A549 (cell line): ENCODE results near the gene TACC2. TPM values are rescaled to one million over a fixed set of nuclear protein-coding genes. Genes with fewer than 3 reads are reported as not detected.

Experiments
- ATAC-seq, 2 experiments: fragments of 200-7000 bp in 1 of 2; fragments of >200 bp in 1 of 2; cut with Nextera tagmentation in 1 of 2; cut with Tn5 transposase in 1 of 2; 3 replicates each; pipeline versions ENCODE4 v1.8.0 to v1.9.1; 2018 to 2020; ENCODE audit warnings: mild to moderate bottlenecking in 1 of 2, moderate library complexity in 1 of 2
- CTCF ChIA-PET: fragments of 300-600 bp; sonication (Branson Sonifier 250); formaldehyde crosslinking; extraction: SDS; loops from one replicate; lab custom pipeline; 2021; ENCODE audit warnings: antibody characterized with exemption, inconsistent platforms; lab: Yijun Ruan, JAX
- POLR2A ChIA-PET: fragments of 350-600 bp; formaldehyde crosslinking; extraction: SDS; loops from one replicate; lab custom pipeline; 2021; ENCODE audit warnings: antibody characterized with exemption, inconsistent platforms; lab: Yijun Ruan, JAX
- DNase-seq, 2 experiments: peaks; one replicate each; pipeline versions ENCODE4 v3.0.0 to v3.0.0-alpha.2; 2011 to 2016; ENCODE audit warnings: low read depth in 1 of 2, low spot score in 1 of 2
- FAIRE-seq: peaks from 2 replicates; lab custom pipeline; 2011; peaks lifted over from hg19 to GRCh38; lab: Jason Lieb, UNC
- H3K27ac ChIP-seq, 2 experiments: fragments of >200 bp; sonication (Bioruptor Twin); formaldehyde crosslinking; 3 replicates each; pipeline ENCODE4 v1.5.1; 2016 to 2017
- H3K4me1 ChIP-seq: fragments of >200 bp; sonication (Bioruptor Twin); formaldehyde crosslinking; 3 replicates; pipeline ENCODE4 v1.6.1; 2016
- H3K4me2 ChIP-seq: fragments of >200 bp; sonication (Bioruptor Twin); formaldehyde crosslinking; 3 replicates; pipeline ENCODE4 v1.6.1; 2016
- H3K4me3 ChIP-seq: fragments of >200 bp; sonication (Bioruptor Twin); formaldehyde crosslinking; 3 replicates; pipeline ENCODE4 v1.5.1; 2016
- H3K9me3 ChIP-seq: fragments of >200 bp; sonication (Bioruptor Twin); formaldehyde crosslinking; 3 replicates; pipeline ENCODE4 v1.6.1; 2016
- BHLHE40 ChIP-seq: IDR thresholded peaks from 2 replicates; pipeline ENCODE4 v1.6.1; 2012; ENCODE audit warnings: low read depth, low read length, inconsistent platforms
- CBX8 ChIP-seq: fragments of 200-600 bp; sonication (generic); IDR thresholded peaks from 2 replicates; pipeline ENCODE4 v1.6.1; 2016
- CEBPB ChIP-seq, 2 experiments: fragments of >200 bp in 1 of 2; sonication (Bioruptor Twin) in 1 of 2; formaldehyde crosslinking in 1 of 2; IDR thresholded peaks; 2 replicates each; pipeline ENCODE4 v1.6.1; 2012 to 2016
- CHD4 ChIP-seq: fragments of 200-600 bp; sonication (generic); IDR thresholded peaks from 2 replicates; pipeline ENCODE4 v1.6.1; 2016; ENCODE audit warnings: antibody characterized with exemption, mild to moderate bottlenecking, borderline replicate concordance
- FOSB ChIP-seq: fragments of 250-450 bp; sonication (Bioruptor Pico); IDR thresholded peaks from 2 replicates; pipeline ENCODE4 v1.5.0; 2020; ENCODE audit warnings: mild to moderate bottlenecking, moderate library complexity
- HOXB5 ChIP-seq: fragments of 250-450 bp; sonication (Bioruptor Pico); IDR thresholded peaks from 2 replicates; pipeline ENCODE4 v1.5.0; 2020; ENCODE audit warnings: mild to moderate bottlenecking, moderate library complexity
- JUNB ChIP-seq: fragments of >200 bp; sonication (Bioruptor Twin); formaldehyde crosslinking; IDR thresholded peaks from 2 replicates; pipeline ENCODE4 v1.6.1; 2016
- KDM1A ChIP-seq: fragments of 200-600 bp; sonication (generic); IDR thresholded peaks from 2 replicates; pipeline ENCODE4 v1.6.1; 2016; ENCODE audit warnings: low read depth, mild to moderate bottlenecking
- KDM5A ChIP-seq: fragments of 200-600 bp; sonication (generic); IDR thresholded peaks from 2 replicates; pipeline ENCODE4 v1.6.1; 2016; ENCODE audit warnings: antibody characterized with exemption, mild to moderate bottlenecking
- NPAS2 ChIP-seq: fragments of 250-450 bp; sonication (Bioruptor Pico); IDR thresholded peaks from 2 replicates; pipeline ENCODE4 v1.8.0; 2022; ENCODE audit warnings: mild to moderate bottlenecking, moderate library complexity, borderline replicate concordance
- POLR2A ChIP-seq: IDR thresholded peaks from 2 replicates; pipeline ENCODE4 v1.6.1; 2012; ENCODE audit warnings: mild to moderate bottlenecking, low read length
- RAD21 ChIP-seq, 2 experiments: fragments of >200 bp in 1 of 2; sonication (Bioruptor Twin) in 1 of 2; formaldehyde crosslinking in 1 of 2; IDR thresholded peaks in 1 of 2; conservative IDR thresholded peaks in 1 of 2; 2 replicates in 1 of 2; 3 replicates in 1 of 2; pipeline ENCODE4 v1.6.1; 2012 to 2018; ENCODE audit warnings: inconsistent platforms in 1 of 2
- RARB ChIP-seq: fragments of 250-450 bp; sonication (Bioruptor Pico); IDR thresholded peaks from 2 replicates; pipeline ENCODE4 v1.8.0; 2021; ENCODE audit warnings: mild to moderate bottlenecking, moderate library complexity
- RCOR1 ChIP-seq: fragments of 150-350 bp; IDR thresholded peaks from 2 replicates; pipeline ENCODE4 v1.6.1; 2014; ENCODE audit warnings: antibody characterized with exemption, low read length, low read depth
- RNF2 ChIP-seq: fragments of 200-600 bp; sonication (generic); IDR thresholded peaks from 2 replicates; pipeline ENCODE4 v1.6.1; 2016; ENCODE audit warnings: low read depth, mild to moderate bottlenecking, antibody characterized with exemption, moderate library complexity, borderline replicate concordance
- SMC3 ChIP-seq: fragments of >200 bp; sonication (Bioruptor Twin); formaldehyde crosslinking; IDR thresholded peaks from 3 replicates; pipeline ENCODE4 v1.6.1; 2018; ENCODE audit warnings: inconsistent platforms
- TFCP2L1 ChIP-seq: fragments of 250-450 bp; sonication (Bioruptor Pico); IDR thresholded peaks from 2 replicates; pipeline ENCODE4 v1.5.0; 2021; ENCODE audit warnings: mild to moderate bottlenecking
- ZSCAN20 ChIP-seq: fragments of 250-450 bp; sonication (Bioruptor Pico); IDR thresholded peaks from 2 replicates; pipeline ENCODE4 v1.8.0; 2022; ENCODE audit warnings: mild to moderate bottlenecking, moderate library complexity
- WGBS: methylation state at CpG from one replicate; pipeline ENCODE4 v1.1.6; 2017; ENCODE audit errors: missing lambda C conversion rate; 5-methylcytosine and 5-hydroxymethylcytosine counted together
- polyA plus RNA-seq, 4 experiments: library from polyadenylated mRNA; depleted of rRNA in 3 of 4; stranded (reverse); fragments of >200 nt; fragmentation: RNase III in 1 of 4; extraction: RNeasy Plus Mini Kit Qiagen cat#74134 plus additional on column Dnase treatment in 1 of 4; gene quantifications; 2 replicates in 3 of 4; 3 replicates in 1 of 4; pipeline ENCODE4 v1.2.3, GENCODE V29; 2011 to 2017
- TF ChIP-seq, protein P1 (sequence below): IDR thresholded peaks from 2 replicates; pipeline ENCODE4 v1.6.1; 2012; ENCODE audit warnings: low read depth, borderline replicate concordance
- TF ChIP-seq, protein P2 (sequence below): fragments of 250-450 bp; sonication (Bioruptor Pico); IDR thresholded peaks from 2 replicates; pipeline ENCODE4 v1.5.0; 2020; ENCODE audit warnings: low read depth, mild to moderate bottlenecking, moderate library complexity
- TF ChIP-seq, protein P3 (sequence below): fragments of >200 bp; sonication (Bioruptor Twin); formaldehyde crosslinking; IDR thresholded peaks from 3 replicates; pipeline ENCODE4 v1.5.1; 2016
- TF ChIP-seq, protein P4 (sequence below): IDR thresholded peaks from 2 replicates; pipeline ENCODE4 v1.6.1; 2012

TACC2 gene
- polyA plus RNA-seq, 2 of the 4 experiments (the other 2 are of a cell fraction) = 83.3 to 128 TPM

DNA sequence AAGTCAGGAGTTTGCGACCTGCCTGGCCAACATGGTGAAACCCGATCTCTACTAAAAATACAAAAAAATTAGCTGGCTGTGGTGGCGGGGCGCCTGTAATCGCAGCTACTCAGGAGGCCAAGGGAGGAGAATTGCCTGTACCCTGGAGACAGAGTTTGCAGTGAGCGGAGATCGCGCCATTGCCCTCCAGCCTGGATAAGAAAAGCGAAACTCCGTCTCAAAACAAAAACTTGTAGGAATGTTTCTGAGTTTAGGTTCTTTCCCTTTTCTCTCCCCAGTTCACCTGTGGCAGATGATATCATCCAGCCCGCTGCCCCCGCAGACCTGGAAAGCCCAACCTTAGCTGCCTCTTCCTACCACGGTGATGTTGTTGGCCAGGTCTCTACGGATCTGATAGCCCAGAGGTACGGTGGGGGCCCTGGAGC lies 143.4 kb downstream of the TACC2 start:
- H3K27ac ChIP-seq = no peak overlapping the region; a peak in 1 of 6 replicates
- no peaks in the 10 kb centered on the region for H3K9me3 ChIP-seq
- no peak overlapping the region for H3K4me3 ChIP-seq
- DNase-seq = no peak
- TF ChIP-seq RAD21 (conservative IDR thresholded peaks at IDR 0.05 in 1 of 2, IDR thresholded peaks at IDR 0.05 in 1 of 2) (no peak), BHLHE40 (no peak), JUNB (no peak), ZSCAN20 (CRISPR knock-in tag) (no peak), CHD4 (no peak), CBX8 (no peak), CEBPB (IDR thresholded peaks at IDR 0.05) (no peak), RCOR1 (no peak), KDM1A (no peak), POLR2A (no peak), SMC3 (no peak), KDM5A (no peak), TFCP2L1 (CRISPR knock-in tag) (no peak)
- TF ChIP-seq, protein P1, sequence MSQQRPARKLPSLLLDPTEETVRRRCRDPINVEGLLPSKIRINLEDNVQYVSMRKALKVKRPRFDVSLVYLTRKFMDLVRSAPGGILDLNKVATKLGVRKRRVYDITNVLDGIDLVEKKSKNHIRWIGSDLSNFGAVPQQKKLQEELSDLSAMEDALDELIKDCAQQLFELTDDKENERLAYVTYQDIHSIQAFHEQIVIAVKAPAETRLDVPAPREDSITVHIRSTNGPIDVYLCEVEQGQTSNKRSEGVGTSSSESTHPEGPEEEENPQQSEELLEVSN = no peak
- TF ChIP-seq, protein P2, sequence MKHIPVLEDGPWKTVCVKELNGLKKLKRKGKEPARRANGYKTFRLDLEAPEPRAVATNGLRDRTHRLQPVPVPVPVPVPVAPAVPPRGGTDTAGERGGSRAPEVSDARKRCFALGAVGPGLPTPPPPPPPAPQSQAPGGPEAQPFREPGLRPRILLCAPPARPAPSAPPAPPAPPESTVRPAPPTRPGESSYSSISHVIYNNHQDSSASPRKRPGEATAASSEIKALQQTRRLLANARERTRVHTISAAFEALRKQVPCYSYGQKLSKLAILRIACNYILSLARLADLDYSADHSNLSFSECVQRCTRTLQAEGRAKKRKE (CRISPR knock-in tag) = no peak
- POLR2A ChIA-PET = no interaction called here
- no peak for FAIRE-seq
- H3K4me2 ChIP-seq = no peak overlapping the region
- CTCF ChIA-PET = interaction anchor here (3.1 kb wide), 1 partner anchor 10 kb away, joined by 17 read pairs; no protein-coding TSS in a partner anchor
- peaks cover 45% of the 10 kb centered on the region for H3K4me1 ChIP-seq
- WGBS = 95% methylated on average over 15 of the region's 15 CpGs
- ATAC-seq = no peak; a peak in 1 of 6 replicates

DNA sequence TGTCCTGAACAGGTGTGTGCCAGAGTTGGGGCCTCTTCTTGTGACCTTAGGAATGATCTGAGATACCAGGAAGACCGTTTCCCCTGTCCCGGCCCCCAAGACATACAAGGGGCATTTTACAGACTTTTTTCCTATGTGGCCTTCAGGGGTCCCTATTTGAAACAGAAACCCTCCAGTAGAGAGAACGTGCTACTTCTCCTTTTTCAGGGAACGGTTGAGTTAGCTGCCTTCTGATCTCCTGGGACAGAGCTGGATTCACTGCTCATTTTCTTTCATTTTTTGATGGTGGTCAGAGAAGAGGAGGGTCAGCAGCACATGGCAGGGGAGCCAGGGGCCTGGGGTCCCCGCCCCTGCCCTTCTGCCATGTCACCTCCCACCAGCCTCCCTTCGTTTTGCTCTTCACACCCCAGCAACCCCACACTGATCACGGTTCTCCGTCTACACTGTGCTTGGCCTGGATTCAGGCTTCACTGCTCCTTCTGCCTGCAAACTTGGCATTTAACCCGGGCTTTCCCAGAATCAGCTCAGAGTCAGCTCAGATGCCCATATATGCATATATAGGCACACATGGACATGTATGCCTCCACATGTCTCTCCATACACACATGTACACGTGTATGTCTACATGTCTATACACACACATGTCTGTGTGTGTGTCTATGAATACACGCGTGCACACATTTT lies 144.1 kb downstream of the TACC2 start:
- DNase-seq (no peak), ATAC-seq (no peak), FAIRE-seq (no peak)
- ChIA-PET POLR2A (interaction anchor here (0.6 kb wide), 1 partner anchor 10 kb away, joined by 7 read pairs; no protein-coding TSS in a partner anchor), CTCF (interaction anchor here (3.1 kb wide), 1 partner anchor 10 kb away, joined by 17 read pairs; no protein-coding TSS in a partner anchor)
- H3K4me1 ChIP-seq = peaks cover 45% of the 10 kb centered on the region
- no peak overlapping the region for H3K4me3 ChIP-seq
- H3K4me2 ChIP-seq = no peak overlapping the region
- TF ChIP-seq, protein P1 = no peak
- TF ChIP-seq RNF2 (no peak), HOXB5 (CRISPR knock-in tag) (no peak), TFCP2L1 (CRISPR knock-in tag) (no peak), POLR2A (no peak), NPAS2 (CRISPR knock-in tag) (no peak), KDM1A (no peak), FOSB (CRISPR knock-in tag) (no peak), RARB (CRISPR knock-in tag) (no peak)
- TF ChIP-seq, protein P3, sequence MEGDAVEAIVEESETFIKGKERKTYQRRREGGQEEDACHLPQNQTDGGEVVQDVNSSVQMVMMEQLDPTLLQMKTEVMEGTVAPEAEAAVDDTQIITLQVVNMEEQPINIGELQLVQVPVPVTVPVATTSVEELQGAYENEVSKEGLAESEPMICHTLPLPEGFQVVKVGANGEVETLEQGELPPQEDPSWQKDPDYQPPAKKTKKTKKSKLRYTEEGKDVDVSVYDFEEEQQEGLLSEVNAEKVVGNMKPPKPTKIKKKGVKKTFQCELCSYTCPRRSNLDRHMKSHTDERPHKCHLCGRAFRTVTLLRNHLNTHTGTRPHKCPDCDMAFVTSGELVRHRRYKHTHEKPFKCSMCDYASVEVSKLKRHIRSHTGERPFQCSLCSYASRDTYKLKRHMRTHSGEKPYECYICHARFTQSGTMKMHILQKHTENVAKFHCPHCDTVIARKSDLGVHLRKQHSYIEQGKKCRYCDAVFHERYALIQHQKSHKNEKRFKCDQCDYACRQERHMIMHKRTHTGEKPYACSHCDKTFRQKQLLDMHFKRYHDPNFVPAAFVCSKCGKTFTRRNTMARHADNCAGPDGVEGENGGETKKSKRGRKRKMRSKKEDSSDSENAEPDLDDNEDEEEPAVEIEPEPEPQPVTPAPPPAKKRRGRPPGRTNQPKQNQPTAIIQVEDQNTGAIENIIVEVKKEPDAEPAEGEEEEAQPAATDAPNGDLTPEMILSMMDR = no peak
- TF ChIP-seq, protein P4, sequence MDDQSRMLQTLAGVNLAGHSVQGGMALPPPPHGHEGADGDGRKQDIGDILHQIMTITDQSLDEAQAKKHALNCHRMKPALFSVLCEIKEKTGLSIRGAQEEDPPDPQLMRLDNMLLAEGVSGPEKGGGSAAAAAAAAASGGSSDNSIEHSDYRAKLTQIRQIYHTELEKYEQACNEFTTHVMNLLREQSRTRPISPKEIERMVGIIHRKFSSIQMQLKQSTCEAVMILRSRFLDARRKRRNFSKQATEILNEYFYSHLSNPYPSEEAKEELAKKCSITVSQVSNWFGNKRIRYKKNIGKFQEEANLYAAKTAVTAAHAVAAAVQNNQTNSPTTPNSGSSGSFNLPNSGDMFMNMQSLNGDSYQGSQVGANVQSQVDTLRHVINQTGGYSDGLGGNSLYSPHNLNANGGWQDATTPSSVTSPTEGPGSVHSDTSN = no peak
- H3K9me3 ChIP-seq = no peaks in the 10 kb centered on the region
- peak overlapping the region in 1 of 2 experiments; percentile 27; a peak in 2 of 6 replicates for H3K27ac ChIP-seq
- 87% methylated on average over 12 of the region's 12 CpGs for WGBS
